Upper lobe of left lung (tissue), 6 donors: ENCODE results near the gene NUDT3. TPM values are rescaled to one million over a fixed set of nuclear protein-coding genes. Genes with fewer than 3 reads are reported as not detected.

Experiments
- ATAC-seq, 2 donors: fragments of 200-7000 bp; cut with Tn5 transposase; one replicate each; pipeline ENCODE4 v1.9.1; 2022; ENCODE audit warnings: mild to moderate bottlenecking in 2 of 2, moderate library complexity in 2 of 2; ENCODE audit not compliant: low FRiP score in 2 of 2
- DNase-seq, 2 donors: peaks; one replicate each; pipeline ENCODE4 v3.0.0-alpha.2; 2019 to 2020
- H3K27ac ChIP-seq, 4 donors: fragments of 200-600 bp; sonication (generic); one replicate each; pipeline ENCODE4 v1.5.1; 2016 to 2019
- H3K27me3 ChIP-seq, 4 donors: fragments of 200-600 bp; sonication (generic); one replicate each; pipeline ENCODE4 v1.5.1; 2017 to 2019
- H3K36me3 ChIP-seq, 4 donors: fragments of 200-600 bp; sonication (generic); one replicate each; pipeline ENCODE4 v1.5.1; 2016 to 2019
- H3K4me1 ChIP-seq, 4 donors: fragments of 200-600 bp; sonication (generic); one replicate each; pipeline ENCODE4 v1.5.1; 2018 to 2019
- H3K4me3 ChIP-seq, 4 donors: fragments of 200-600 bp; sonication (generic); one replicate each; pipeline ENCODE4 v1.5.1; 2017 to 2019; ENCODE audit warnings: mild to moderate bottlenecking in 2 of 4, moderate library complexity in 1 of 4
- H3K9me3 ChIP-seq, 4 donors: fragments of 200-600 bp; sonication (generic); one replicate each; pipeline ENCODE4 v1.5.1; 2018 to 2019
- CTCF ChIP-seq, 6 experiments: fragments of 450-650 bp in 4 of 6; fragments of 200-600 bp in 2 of 6; sonication (generic) in 2 of 6; IDR thresholded peaks; one replicate each; pipeline ENCODE4 v1.5.1; 2016 to 2019; ENCODE audit warnings: antibody characterized with exemption in 6 of 6
- EP300 ChIP-seq, 4 donors: sonication (generic); formaldehyde crosslinking; IDR thresholded peaks; one replicate each; pipeline ENCODE4 v1.5.1; 2017; ENCODE audit warnings: antibody characterized with exemption in 4 of 4, control low read depth in 2 of 4
- POLR2A ChIP-seq, 4 donors: fragments of 450-650 bp; IDR thresholded peaks; one replicate each; pipeline ENCODE4 v1.5.1; 2016 to 2017; ENCODE audit warnings: antibody characterized with exemption in 4 of 4, mild to moderate bottlenecking in 2 of 4
- POLR2AphosphoS5 ChIP-seq, 2 donors: sonication (generic); formaldehyde crosslinking; IDR thresholded peaks; one replicate each; pipeline ENCODE4 v1.5.1; 2017; ENCODE audit warnings: antibody characterized with exemption in 2 of 2
- WGBS, 2 donors: methylation state at CpG; one replicate each; pipeline ENCODE4 v1.1.5; 2017 to 2018; 5-methylcytosine and 5-hydroxymethylcytosine counted together
- total RNA-seq, 6 donors: library from RNA; depleted of rRNA in 4 of 6; stranded (reverse); fragments of >200 nt in 4 of 6; gene quantifications; one replicate each; pipeline versions ENCODE4 v1.1.0 to v1.2.1, GENCODE V29; 2016 to 2021
- donor health status: DM: no; HTN: no; CAD: no; lungs with moderate emphysema.
- donor health status: DM: no; HTN: yes; CAD: no; lungs with severe emphysema.

NUDT3 gene
- total RNA-seq, 6 donors from 2014 or later, result 15.1 to 32.7 (median 26.0) TPM

GRCh38 chr6:34234667-34235306 lies 157.7 kb downstream of the NUDT3 start:
- no peaks in the 10 kb centered on the region for H3K27me3 ChIP-seq
- DNase-seq (peak in 1 of 2 donors; percentile 82), ATAC-seq (no peak)
- H3K4me1 ChIP-seq, result peaks cover 16 to 32% (median 20%) of the 10 kb centered on the region in 4 donors
- no peaks in the 10 kb centered on the region for H3K36me3 ChIP-seq
- H3K4me3 ChIP-seq, result peak overlapping the region in 3 of 4 donors; percentile 57 to 86 (median 75)
- WGBS, 2 donors, result 79 to 90% methylated on average over 38 to 49 of the region's 53 CpGs
- H3K27ac ChIP-seq, result peak overlapping the region; percentile 88 to 94 (median 94)
- no peaks in the 10 kb centered on the region for H3K9me3 ChIP-seq
- no peak for TF ChIP-seq CTCF (IDR thresholded peaks at IDR 0.05)
- TF ChIP-seq EP300 (IDR thresholded peaks at IDR 0.05), result no peak
- no peak for TF ChIP-seq POLR2A (IDR thresholded peaks at IDR 0.05)
- no peak for TF ChIP-seq POLR2AphosphoS5 (IDR thresholded peaks at IDR 0.05)

GRCh38 chr6:34233867-34234266 lies 158.6 kb downstream of the NUDT3 start:
- no peaks in the 10 kb centered on the region for H3K9me3 ChIP-seq
- H3K4me1 ChIP-seq, result peaks cover 15 to 32% (median 20%) of the 10 kb centered on the region in 4 donors
- no peak for TF ChIP-seq CTCF (IDR thresholded peaks at IDR 0.05)
- no peak for TF ChIP-seq POLR2A (IDR thresholded peaks at IDR 0.05)
- TF ChIP-seq EP300 (IDR thresholded peaks at IDR 0.05), result no peak
- no peaks in the 10 kb centered on the region for H3K36me3 ChIP-seq
- ATAC-seq (no peak), DNase-seq (no peak)
- no peak overlapping the region for H3K4me3 ChIP-seq
- H3K27me3 ChIP-seq, result no peaks in the 10 kb centered on the region
- peak overlapping the region in 1 of 4 donors; percentile 93 for H3K27ac ChIP-seq
- WGBS, 2 donors, result 91 to 98% methylated on average over 7 of the region's 7 CpGs

- WGBS, 2 donors, result 39 to 75% methylated on average over 3 to 5 of the region's 5 CpGs
- Histone ChIP-seq H3K4me1 (peaks cover 10 to 23% (median 13%) of the 10 kb centered on the region in 4 donors), H3K36me3 (no peaks in the 10 kb centered on the region), H3K9me3 (no peaks in the 10 kb centered on the region), H3K27ac (no peak overlapping the region), H3K27me3 (no peaks in the 10 kb centered on the region), H3K4me3 (no peak overlapping the region)
- DNase-seq (no peak), ATAC-seq (no peak)
- no peak for TF ChIP-seq POLR2AphosphoS5 (IDR thresholded peaks at IDR 0.05)
- TF ChIP-seq EP300 (IDR thresholded peaks at IDR 0.05), result no peak
Observed at GRCh38 chr6:34232901-34233300, 159.6 kb downstream of the NUDT3 start.

GRCh38 chr6:34231566-34232336 lies 160.7 kb downstream of the NUDT3 start:
- DNase-seq (no peak), ATAC-seq (no peak)
- H3K4me3 ChIP-seq, result no peak overlapping the region
- no peak overlapping the region for H3K27ac ChIP-seq
- H3K9me3 ChIP-seq, result no peaks in the 10 kb centered on the region
- no peaks in the 10 kb centered on the region for H3K27me3 ChIP-seq
- 96 to 97% methylated on average over 17 of the region's 17 CpGs for WGBS, 2 donors
- H3K4me1 ChIP-seq, result peaks cover 10 to 20% (median 13%) of the 10 kb centered on the region in 4 donors
- H3K36me3 ChIP-seq, result no peaks in the 10 kb centered on the region
- TF ChIP-seq EP300 (IDR thresholded peaks at IDR 0.05) (no peak), POLR2A (IDR thresholded peaks at IDR 0.05) (no peak), POLR2AphosphoS5 (IDR thresholded peaks at IDR 0.05) (no peak), CTCF (IDR thresholded peaks at IDR 0.05) (no peak)

- Histone ChIP-seq H3K9me3 (no peaks in the 10 kb centered on the region), H3K4me3 (no peak overlapping the region), H3K27me3 (no peaks in the 10 kb centered on the region), H3K27ac (no peak overlapping the region), H3K4me1 (peaks cover 5 to 13% (median 6%) of the 10 kb centered on the region in 4 donors), H3K36me3 (no peaks in the 10 kb centered on the region)
- no peak for ATAC-seq
- DNase-seq, result no peak
- 70 to 76% methylated on average over 5 of the region's 5 CpGs for whole genome bisulfite sequencing, 2 donors
- TF ChIP-seq POLR2A (IDR thresholded peaks at IDR 0.05), result no peak
- no peak for TF ChIP-seq POLR2AphosphoS5 (IDR thresholded peaks at IDR 0.05)
- no peak for TF ChIP-seq CTCF (IDR thresholded peaks at IDR 0.05)
- TF ChIP-seq EP300 (IDR thresholded peaks at IDR 0.05), result no peak
Observed at GRCh38 chr6:34230653-34231371, 161.7 kb downstream of the NUDT3 start.
